GM18909 (cell line): Measurements from ENCODE around the gene ATG13.
A peak's percentile ranks its signal among the peaks of the same experiment; 100 is the strongest.
"Not testable (repeated sequence)": the region's sequence is repeated elsewhere in the genome, so short reads cannot be mapped to it uniquely, and the experiment has no call there.

Experiments
- ATAC-seq: cut with Tn5 transposase; IDR thresholded peaks from one replicate; pipeline ENCODE4 v1.9.1; 2021; ENCODE audit warnings: mild to moderate bottlenecking; ENCODE audit not compliant: unreplicated experiment, poor library complexity

Gene ATG13

DNA sequence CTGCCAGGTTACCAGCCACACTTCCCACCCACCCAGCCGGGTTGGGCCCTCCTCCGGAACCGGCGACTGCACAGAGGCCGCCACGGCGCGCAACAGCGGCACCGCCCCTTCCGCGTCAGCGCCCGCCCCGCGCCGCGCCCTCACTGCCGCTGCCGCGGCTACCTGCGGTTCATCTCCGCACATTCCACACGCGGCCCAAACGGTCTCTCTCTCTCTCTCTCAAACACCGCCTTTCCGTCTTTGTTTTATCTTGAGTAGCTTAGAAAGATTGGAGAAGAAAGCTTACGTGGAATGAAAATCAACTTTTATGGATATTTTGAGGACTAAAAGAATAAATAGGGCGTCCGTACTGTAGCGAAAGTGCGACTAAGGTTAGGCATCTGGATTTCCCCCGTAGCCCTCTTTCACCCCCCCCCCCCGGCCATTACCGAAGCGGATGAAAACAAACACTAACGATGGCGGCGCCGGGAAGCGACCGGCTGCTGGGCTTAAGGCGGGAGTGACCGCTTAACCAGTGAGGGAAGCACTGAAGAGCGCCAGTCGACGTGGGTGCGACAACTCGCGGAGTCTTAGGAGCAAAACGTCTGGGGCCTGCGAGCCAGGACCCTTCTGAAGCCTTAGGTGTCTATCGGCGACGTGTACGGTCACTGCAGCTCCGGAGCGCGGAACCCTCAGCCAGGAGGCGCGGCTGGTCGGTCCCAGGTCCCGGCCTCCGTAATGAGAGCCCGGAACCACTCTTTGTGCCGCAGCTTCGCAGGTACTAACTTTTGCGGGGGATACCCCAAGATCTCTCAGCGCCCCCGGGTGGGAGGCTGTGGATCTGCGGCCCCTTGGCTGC is at the start of gene ATG13, which contains the start of gene HARBI1:
ATG13 (plus strand) TSS at position 420 of the 838 bp plus-strand sequence. CDS start 26,739 bp downstream, outside the sequence.
HARBI1 (minus strand) TSS at position 94 of the 838 bp plus-strand sequence. CDS start 990 bp downstream, outside the sequence.
- ATAC-seq, result peak; percentile 93

DNA sequence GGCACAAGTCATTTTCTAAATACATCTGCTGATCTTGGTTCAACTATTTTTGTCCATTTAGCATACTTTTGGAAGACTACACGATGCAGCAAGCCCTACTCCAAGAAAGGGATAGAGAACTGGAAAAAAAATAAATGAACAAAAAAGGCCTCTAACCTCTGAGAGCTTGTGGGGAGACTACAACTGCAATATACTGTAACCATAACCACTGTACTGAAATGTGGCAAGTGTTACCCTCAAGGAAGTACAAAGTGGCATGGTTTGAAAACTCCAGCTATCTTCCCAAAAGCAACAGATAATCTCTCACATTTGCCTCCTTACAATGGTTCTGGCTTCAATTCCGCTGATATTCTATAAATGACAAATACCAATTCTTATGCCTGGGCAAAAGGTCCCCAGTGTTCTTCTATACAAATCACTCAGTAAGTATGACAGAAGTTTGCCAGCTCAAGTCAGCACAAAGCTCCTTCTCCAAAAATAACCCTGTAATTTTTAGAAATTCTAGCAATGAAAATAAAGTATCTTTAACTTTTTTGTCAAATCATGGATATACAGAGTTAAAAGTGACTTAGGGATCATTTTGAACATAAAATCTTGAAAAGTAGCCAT is 46.5 kb upstream of the ATG13 start:
- ATAC-seq, result no peak

DNA sequence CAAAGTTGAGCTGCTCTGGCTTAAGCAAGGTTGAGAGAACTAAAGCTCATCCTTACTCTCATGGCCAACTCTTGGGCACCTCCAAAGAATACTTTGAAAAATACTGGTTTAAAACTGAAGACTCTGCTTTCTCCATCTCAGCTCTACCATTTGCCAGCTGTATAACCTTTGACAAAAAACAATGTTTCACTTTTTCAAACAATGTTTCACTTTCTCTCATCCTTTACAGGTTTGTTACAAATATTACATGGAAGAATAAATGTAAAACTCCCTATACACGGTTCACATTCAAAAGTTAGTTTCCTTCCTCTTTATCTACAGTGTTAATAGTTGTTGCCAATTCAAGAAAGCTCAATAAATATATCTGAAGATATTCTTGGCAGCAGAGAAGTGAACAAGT is 42.7 kb upstream of the ATG13 start:
- ATAC-seq, result no peak

DNA sequence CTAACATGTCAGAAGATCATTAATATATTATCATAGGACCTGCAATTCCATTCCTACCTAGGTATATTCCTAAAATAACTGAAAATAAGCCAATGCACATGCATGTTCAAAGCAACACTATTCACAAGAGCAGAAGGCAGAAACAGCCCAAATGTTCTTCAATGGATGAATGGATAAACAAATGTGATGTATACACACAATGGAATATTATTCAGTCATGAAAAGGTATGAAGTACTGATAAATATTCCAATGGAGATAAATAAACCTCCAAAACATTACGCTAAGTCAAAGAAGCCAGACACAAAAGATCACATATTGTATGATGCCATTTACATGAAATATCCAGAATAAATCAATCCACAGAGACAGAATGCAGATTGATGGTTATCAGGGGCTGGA is 40.3 kb upstream of the ATG13 start:
- ATAC-seq, result no peak

DNA sequence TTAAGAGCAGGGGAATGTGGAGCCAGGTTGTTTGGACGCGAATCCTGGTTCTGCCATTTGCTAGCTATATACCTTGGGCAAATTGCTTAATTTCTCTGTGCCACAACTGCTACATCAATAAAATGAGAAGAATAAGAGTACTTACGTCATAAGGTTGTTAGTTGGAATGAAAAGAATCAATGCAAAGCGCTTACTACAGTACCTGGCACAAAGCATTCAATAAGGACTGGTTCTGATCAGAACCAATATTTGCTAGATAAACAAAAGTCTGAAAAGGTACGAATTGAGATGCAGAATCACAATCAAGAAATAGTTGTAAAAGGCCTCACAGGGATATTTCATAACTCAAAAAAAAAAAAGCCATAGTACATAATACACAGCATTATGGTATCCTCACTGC is 34.8 kb upstream of the ATG13 start:
- no peak for ATAC-seq

DNA sequence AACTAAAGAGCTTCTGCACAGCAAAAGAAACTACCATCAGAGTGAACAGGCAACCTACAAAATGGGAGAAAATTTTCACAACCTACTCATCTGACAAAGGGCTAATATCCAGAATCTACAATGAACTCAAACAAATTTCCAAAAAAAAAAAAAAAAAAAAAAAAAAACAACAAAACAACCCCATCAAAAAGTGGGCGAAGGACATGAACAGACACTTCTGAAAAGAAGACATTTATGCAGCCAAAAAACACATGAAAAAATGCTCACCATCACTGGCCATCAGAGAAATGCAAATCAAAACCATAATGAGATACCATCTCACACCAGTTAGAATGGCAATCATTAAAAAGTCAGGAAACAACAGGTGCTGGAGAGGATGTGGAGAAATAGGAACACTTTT is 33.8 kb upstream of the ATG13 start:
- not testable (repeated sequence) for ATAC-seq

DNA sequence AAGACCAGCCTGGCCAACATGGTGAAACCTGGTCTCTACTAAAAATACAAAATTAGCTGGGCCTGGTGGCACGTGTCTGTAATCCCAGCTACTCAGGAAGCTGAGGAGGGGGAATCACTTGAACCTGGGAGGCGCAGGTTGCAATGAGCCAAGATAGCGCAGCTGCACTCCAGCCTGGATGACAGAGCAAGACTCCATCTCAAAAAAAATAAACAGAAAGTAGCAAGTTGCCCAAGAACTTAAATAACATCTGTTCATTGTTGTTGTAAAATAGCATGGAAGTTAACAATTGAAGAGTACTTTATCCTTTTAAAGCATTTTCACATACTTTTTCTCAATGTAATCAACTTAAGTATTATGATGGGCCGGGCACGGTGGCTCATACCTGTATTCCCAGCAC is 29.2 kb upstream of the ATG13 start:
- ATAC-seq, result no peak

DNA sequence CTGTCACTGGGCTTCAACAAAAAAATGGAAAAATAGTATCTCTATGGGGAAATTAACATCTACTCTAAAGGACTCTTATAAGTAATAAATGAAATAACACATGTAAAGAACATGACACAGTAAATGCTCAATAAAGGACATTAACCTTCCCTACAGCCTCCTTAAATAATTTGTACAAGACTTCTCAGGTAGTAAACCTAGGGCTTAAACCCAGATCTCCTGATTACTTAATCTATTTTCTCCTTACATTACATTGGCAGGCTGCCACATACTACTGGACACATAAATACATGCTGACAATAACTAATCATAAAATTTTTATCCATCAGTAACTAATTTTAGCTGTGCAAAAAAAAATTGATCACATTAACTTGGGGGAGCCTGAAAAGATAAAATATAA is 28.4 kb upstream of the ATG13 start:
- ATAC-seq, result no peak

DNA sequence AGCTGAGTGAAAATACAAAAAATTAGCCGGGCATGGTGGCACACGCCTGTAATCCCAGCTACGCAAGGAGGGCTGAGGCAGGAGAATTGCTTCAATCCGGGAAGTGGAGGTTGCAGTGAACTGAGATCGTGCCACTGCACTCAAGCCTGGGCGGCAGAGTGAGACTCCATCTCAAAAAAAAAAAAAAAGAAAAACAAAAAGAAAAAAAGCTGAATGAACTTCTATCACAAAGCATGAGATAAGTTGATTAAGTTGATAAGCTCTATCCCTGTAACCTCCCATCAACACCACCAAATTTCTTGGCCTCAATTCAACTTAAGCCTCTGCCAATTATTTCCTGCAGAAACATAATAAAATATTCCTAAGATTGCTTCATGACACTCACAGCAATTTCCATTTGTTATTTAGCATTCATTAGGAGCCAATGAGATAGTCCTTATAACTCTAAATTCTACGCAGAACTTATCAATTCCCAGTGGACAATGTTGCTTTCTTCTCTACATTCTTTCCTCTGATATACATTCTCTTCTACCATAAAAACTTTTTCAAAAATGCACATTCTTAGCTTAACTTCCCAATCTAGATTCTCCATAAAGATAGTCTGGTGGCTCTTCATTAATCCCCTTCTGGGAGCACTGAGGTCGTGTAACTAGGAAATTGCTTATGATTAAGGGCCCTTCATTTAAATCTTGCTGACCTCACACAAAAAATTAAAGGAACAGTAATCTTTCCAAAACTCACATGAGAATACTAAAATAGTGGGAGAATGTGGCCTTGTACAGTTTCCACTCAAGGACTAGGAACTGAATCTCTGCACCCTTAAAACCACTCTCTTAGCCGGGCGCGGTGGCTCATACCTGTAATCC is 26.4 kb upstream of the ATG13 start:
- no peak for ATAC-seq

DNA sequence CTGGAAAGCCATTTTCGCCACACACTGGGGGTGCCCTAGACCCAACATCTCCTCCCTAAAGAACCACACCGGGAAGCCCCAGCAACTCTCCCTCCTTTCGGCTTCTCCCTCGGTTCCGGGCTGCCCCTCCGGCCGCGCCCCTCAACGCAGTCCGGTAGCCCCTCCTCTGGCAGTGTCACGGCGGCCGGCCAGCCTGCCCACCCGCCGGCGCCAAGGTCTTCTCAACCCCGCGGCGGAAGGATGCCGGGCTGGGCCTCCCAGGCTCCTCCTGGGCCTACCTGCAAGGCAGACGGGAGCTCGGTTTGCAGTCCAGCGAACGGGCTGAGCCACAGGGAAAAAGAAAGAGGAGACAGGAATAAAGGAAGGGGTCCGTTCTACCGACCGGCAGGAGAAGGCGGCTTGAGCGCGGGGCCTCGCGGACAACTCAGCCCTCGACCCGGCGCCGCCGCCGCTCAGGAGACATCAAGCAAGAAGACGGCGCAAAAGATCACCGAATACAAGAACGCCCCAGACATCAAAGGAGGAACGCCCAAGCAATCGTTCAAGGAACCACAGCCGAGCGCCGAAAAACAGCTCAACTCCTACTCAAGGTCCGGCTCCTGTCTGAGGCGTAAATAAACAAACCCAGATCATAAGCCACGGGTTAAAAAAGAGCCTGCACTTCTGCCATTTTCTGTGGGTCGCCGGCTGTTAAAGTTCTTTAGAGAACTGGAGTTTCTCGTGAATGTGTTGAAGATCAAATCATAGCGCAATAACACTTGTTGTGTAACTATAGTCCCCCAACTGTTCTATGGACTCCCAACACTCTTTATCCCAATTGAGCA is 23.6 kb upstream of the ATG13 start, which contains the start of gene AMBRA1:
AMBRA1 (minus strand) TSS at position 474 of the 824 bp plus-strand sequence. CDS start 45,643 bp downstream, outside the sequence.
- ATAC-seq, result peak; percentile 86

DNA sequence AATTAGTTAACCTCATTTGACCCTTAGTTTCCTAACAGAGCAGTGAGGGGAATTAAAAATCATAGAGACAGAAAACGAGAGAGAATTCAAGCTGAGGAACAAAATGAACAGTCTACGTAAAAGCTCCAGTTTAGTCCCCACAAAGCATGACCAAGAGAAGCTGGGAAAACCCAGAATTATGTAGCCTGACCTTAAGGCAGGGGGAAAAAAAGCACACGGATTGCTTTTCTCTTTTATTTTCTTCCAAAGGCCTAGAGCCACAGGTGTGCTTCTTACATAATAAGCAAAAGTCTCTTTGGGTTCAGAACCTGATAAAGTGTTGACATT is 23.0 kb upstream of the ATG13 start:
- ATAC-seq, result no peak

DNA sequence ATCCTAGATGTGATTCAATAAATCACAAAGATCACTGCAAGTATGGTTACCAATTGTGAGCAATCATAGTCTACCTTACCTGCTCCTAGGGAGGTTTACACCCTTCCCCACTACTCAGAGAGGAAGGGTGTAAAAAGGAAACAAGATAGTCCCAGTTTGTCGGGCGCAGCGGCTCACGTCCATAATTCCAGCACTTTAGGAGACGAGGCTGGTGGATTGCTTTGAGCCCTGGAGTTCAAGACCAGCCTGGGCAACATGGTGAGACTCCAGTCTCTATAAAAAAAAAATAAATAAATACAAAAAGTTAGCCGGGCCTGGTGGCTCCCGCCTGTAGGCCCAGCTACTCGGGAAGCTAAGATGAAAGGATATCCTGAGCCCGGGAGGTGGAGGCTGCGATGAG is 22.6 kb upstream of the ATG13 start:
- ATAC-seq, result no peak

DNA sequence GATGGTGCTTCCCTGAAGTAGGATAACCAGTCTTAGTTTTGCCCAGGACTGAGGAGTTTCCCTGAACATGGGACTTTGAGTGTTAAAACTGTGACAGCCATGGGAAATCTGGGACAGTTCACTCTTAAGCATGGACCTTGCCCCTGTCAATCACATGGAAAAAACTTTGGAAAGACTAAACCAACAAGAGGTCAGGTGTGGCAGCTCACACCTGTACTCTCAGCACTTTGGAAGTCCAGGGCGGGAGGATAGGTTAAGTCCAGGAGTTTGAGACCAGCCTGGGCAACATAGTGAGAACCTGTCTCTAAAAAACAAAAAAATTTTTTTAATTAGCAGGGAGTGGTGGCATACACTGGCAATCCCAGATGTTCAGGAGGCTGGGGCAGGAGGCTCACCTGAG is 20.2 kb upstream of the ATG13 start:
- ATAC-seq, result no peak

DNA sequence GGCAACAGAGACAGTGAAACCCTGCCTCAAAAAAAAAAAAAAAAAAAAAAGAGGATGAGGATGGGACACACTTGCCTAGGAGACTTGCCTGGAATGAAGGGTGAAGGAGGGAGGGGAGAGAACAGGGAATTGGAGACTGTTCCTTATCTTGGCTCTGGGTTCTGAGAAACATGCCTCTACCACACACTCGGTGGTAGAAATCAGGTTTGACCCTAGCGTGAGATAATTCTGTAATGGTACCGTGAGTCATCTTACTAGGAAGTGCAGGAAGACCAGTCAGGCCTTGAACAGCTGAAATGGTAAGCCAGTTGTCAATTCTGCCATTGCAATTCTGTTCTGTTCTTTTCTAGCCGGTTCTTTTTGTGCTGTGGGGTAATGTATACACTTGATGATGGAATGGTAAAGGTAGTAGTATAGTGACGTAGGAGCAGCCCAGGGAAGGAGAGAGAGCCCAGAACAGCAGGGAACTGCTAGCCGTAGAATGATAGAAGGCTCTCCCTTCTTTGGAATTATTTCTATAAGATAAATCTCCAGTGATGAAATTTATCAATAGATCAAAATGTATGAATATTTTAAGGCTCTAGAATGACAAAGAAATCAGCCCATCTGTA is 19.6 kb upstream of the ATG13 start:
- no peak for ATAC-seq

DNA sequence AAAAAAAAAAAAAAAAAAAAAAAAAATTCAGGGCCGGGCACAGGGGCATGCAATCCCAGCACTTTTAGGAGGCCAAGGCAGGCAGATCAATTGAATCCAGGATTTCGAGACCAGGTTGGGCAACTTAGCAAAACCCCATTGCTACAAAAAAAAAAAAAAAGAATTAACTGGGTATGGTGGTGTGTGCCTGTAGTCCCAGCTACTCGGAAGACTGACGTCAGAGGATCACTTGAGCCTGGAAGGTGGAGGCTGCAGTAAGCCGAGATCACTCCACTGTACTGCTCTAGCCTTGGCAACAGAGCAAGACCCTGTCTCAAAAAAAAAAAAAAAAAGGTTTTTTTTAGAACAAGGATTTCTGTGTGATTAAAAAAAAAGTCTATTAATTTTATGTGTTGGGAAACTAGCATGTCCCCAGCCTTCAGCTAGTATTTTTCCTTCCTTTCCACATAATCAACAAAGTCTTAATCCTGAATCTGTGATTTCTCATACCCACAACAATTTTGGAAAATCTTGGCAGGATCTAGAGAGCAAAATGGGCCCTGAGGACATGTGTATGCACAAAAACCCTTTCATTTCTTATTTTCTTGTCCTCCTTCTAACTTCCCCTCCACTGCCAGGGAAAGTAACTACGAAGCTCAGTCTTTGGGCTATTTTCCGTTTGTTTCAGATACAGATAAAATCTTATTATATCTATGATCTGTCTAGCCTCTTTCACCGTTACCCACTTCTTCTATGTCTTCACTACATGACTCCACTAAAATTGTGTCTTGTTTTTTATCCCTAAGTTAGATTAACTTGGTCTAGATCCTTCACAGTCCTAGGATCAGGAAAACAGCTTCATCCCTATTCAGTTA is 17.8 kb upstream of the ATG13 start:
- ATAC-seq, result no peak

DNA sequence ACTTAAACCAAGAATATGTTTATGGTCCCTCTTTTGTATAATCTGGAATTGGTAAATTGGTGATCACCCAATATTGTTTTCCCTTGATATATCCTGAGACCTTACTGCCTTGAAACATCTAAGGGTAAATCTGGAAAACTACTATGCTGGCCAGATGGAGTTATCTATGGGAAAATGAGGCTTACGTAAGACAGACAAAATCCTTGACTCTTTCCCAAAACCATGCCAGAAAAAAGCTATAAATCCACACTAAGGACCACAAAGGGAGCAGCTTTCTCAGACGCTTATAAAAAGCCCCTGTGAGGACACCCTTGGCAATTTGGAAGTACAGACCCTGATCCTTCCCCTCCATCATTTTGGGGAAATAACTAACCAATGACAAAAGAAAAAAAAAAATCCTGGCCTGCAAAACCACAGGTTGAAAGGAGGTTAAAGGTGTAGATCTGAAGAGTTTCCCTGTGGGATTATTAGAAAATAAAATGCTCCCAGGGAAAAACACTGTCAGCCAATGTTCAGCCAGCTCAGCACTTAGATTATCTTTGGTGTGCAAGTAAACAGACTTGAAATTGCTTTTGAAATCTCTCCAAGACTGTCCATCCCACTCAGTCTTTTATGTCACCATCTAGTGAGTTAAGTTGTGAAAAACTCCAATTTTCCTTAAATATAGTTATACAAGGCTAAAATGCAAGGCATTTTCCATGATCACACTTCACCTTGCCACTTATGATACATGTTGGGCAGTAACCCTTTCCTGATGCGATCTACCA is 17.0 kb upstream of the ATG13 start:
- no peak for ATAC-seq

DNA sequence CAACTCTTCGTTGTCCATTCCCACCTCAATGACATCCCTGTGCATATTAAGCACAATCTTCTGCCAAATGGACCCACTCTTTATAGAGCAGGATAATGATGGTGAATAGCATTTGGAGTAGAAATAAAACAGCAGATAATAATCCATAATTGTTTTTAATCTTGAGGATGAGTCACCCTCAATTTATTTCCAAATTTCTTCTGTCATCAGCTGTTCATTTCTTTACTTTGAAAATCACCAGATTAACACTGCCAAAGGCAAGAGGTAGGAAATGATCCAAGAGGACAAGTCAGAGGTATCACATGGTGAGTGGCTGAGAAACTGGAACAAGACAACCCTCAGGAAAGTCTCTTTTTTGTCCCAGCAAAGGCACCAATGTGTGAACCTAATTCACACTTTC is 16.2 kb upstream of the ATG13 start:
- no peak for ATAC-seq

DNA sequence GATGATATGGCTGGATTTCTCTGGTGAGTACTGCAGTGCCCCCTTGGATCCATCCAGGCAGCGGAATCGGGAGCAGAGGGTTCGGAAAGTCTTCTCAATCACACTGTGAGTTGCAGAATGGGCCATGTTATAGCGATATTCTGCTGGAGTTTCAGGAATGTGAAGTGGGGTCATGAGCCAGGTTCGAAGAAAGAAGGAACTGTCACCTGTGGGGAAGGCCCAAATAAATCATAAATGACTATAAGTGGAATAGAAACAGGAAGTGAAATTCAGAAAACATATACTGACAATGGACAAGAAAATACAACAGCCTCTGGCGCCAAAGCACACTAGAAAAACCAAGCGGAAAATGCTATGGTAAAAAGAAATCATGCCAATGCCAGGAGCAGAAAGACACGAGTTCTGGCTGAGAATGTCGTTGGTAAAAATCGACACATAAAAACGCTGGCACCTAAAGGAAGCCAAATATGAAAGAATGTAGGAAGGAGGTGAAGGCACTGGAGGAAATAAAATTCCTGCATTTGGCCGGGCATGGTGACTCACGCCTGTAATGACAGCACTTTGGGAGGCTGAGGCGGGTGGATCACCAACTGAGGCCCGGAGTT is 13.5 kb upstream of the ATG13 start:
- no peak for ATAC-seq
